HepG2 (cell line): ENCODE data around the gene SNAI3. TPM values are rescaled to one million over a fixed set of nuclear protein-coding genes. Genes with fewer than 3 reads are reported as not detected.

ENCODE experiments used
- ARNT2 ChIP-seq: sonication (generic); formaldehyde crosslinking; IDR thresholded peaks from 2 replicates; pipeline ENCODE4 v1.8.0; 2022; ENCODE audit warnings: mild to moderate bottlenecking, low read depth, missing genetic modification reagents, moderate library complexity
- GATA4 ChIP-seq: sonication (generic); IDR thresholded peaks from 2 replicates; pipeline ENCODE4 v1.6.1; 2016; ENCODE audit warnings: antibody characterized with exemption, low read depth, borderline replicate concordance
- MEIS1 ChIP-seq: sonication (generic); formaldehyde crosslinking; IDR thresholded peaks from 2 replicates; pipeline ENCODE4 v1.9.0; 2021; ENCODE audit warnings: mild to moderate bottlenecking, missing genetic modification reagents, moderate library complexity, borderline replicate concordance
- PTBP1 ChIP-seq: fragments of 200-400 bp; formaldehyde crosslinking; IDR thresholded peaks from 2 replicates; pipeline ENCODE4 v1.6.1; 2018; ENCODE audit warnings: low read length, low read depth; ENCODE audit not compliant: poor library complexity, severe bottlenecking
- TBX2 ChIP-seq: sonication (generic); formaldehyde crosslinking; IDR thresholded peaks from 2 replicates; pipeline ENCODE4 v1.5.0; 2020; ENCODE audit warnings: missing genetic modification reagents, mild to moderate bottlenecking, borderline replicate concordance
- TOPORS ChIP-seq: sonication (generic); formaldehyde crosslinking; IDR thresholded peaks from 2 replicates; pipeline ENCODE4 v1.8.0; 2023; ENCODE audit warnings: mild to moderate bottlenecking, missing genetic modification reagents
- ZBTB7B ChIP-seq: sonication (generic); formaldehyde crosslinking; IDR thresholded peaks from 2 replicates; pipeline ENCODE4 v1.4.0; 2020; ENCODE audit warnings: missing genetic modification reagents
- ZFP1 ChIP-seq: IDR thresholded peaks from 2 replicates; pipeline ENCODE4 v1.6.1; 2016
- ZNF503 ChIP-seq: sonication (generic); formaldehyde crosslinking; IDR thresholded peaks from 2 replicates; pipeline ENCODE4 v1.4.0; 2020; ENCODE audit warnings: missing genetic modification reagents
- polyA plus RNA-seq, 8 experiments: library from polyadenylated mRNA; depleted of rRNA in 3 of 8; stranded (reverse) in 7 of 8; unstranded in 1 of 8; fragments of >200 nt; fragmentation: Illumina TruSeq in 4 of 8; extraction: Trizol in 4 of 8; gene quantifications; 2 replicates each; pipeline versions ENCODE4 v1.2.1 to v1.2.3, GENCODE V29; 2011 to 2016; ENCODE audit warnings: low read depth in 4 of 8, missing spikeins in 1 of 8, mixed read lengths in 1 of 8; ENCODE audit not compliant: insufficient read depth in 1 of 8
- total RNA-seq, 5 experiments: library from RNA; depleted of rRNA; stranded (reverse); fragments of >200 nt; fragmentation: Illumina TruSeq; extraction: Trizol; gene quantifications; 2 replicates each; pipeline ENCODE4 v1.2.3, GENCODE V29; 2016; ENCODE audit warnings: low read depth in 1 of 5
- TF ChIP-seq, protein P1 (sequence below): sonication (generic); formaldehyde crosslinking; IDR thresholded peaks from 2 replicates; pipeline ENCODE4 v1.5.0; 2020; ENCODE audit warnings: missing genetic modification reagents
- TF ChIP-seq, protein P2 (sequence below): sonication (generic); formaldehyde crosslinking; IDR thresholded peaks from 2 replicates; pipeline ENCODE4 v1.8.0; 2022; ENCODE audit warnings: mild to moderate bottlenecking, missing genetic modification reagents, moderate library complexity
- TF ChIP-seq, protein P3 (sequence below): sonication (generic); formaldehyde crosslinking; IDR thresholded peaks from 2 replicates; pipeline ENCODE4 v1.5.0; 2020; ENCODE audit warnings: mild to moderate bottlenecking, missing genetic modification reagents
- TF ChIP-seq, protein P4 (sequence below): sonication (generic); formaldehyde crosslinking; IDR thresholded peaks from 2 replicates; pipeline ENCODE4 v1.4.0; 2020; ENCODE audit warnings: missing genetic modification reagents, borderline replicate concordance
- TF ChIP-seq, protein P5 (sequence below): IDR thresholded peaks from 2 replicates; pipeline ENCODE4 v1.6.1; 2016; ENCODE audit warnings: control low read depth

The SNAI3 gene
- total and polyA plus RNA-seq, 2 of the 13 experiments (the other 11 are each of a cell fraction or from before 2014, with no cell fraction given): 0.09 to 0.18 TPM

- TF ChIP-seq, protein P1, sequence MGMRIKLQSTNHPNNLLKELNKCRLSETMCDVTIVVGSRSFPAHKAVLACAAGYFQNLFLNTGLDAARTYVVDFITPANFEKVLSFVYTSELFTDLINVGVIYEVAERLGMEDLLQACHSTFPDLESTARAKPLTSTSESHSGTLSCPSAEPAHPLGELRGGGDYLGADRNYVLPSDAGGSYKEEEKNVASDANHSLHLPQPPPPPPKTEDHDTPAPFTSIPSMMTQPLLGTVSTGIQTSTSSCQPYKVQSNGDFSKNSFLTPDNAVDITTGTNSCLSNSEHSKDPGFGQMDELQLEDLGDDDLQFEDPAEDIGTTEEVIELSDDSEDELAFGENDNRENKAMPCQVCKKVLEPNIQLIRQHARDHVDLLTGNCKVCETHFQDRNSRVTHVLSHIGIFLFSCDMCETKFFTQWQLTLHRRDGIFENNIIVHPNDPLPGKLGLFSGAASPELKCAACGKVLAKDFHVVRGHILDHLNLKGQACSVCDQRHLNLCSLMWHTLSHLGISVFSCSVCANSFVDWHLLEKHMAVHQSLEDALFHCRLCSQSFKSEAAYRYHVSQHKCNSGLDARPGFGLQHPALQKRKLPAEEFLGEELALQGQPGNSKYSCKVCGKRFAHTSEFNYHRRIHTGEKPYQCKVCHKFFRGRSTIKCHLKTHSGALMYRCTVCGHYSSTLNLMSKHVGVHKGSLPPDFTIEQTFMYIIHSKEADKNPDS (CRISPR knock-in tag): no peak
- no peak for TF ChIP-seq ZFP1
- TF ChIP-seq, protein P2, sequence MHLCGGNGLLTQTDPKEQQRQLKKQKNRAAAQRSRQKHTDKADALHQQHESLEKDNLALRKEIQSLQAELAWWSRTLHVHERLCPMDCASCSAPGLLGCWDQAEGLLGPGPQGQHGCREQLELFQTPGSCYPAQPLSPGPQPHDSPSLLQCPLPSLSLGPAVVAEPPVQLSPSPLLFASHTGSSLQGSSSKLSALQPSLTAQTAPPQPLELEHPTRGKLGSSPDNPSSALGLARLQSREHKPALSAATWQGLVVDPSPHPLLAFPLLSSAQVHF (CRISPR knock-in tag): no peak
- TF ChIP-seq, protein P3, sequence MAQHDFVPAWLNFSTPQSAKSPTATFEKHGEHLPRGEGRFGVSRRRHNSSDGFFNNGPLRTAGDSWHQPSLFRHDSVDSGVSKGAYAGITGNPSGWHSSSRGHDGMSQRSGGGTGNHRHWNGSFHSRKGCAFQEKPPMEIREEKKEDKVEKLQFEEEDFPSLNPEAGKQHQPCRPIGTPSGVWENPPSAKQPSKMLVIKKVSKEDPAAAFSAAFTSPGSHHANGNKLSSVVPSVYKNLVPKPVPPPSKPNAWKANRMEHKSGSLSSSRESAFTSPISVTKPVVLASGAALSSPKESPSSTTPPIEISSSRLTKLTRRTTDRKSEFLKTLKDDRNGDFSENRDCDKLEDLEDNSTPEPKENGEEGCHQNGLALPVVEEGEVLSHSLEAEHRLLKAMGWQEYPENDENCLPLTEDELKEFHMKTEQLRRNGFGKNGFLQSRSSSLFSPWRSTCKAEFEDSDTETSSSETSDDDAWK (CRISPR knock-in tag): no peak
- peak; percentile 3; the same call in 1 of the 2 replicates for TF ChIP-seq TBX2
- TF ChIP-seq, protein P4, sequence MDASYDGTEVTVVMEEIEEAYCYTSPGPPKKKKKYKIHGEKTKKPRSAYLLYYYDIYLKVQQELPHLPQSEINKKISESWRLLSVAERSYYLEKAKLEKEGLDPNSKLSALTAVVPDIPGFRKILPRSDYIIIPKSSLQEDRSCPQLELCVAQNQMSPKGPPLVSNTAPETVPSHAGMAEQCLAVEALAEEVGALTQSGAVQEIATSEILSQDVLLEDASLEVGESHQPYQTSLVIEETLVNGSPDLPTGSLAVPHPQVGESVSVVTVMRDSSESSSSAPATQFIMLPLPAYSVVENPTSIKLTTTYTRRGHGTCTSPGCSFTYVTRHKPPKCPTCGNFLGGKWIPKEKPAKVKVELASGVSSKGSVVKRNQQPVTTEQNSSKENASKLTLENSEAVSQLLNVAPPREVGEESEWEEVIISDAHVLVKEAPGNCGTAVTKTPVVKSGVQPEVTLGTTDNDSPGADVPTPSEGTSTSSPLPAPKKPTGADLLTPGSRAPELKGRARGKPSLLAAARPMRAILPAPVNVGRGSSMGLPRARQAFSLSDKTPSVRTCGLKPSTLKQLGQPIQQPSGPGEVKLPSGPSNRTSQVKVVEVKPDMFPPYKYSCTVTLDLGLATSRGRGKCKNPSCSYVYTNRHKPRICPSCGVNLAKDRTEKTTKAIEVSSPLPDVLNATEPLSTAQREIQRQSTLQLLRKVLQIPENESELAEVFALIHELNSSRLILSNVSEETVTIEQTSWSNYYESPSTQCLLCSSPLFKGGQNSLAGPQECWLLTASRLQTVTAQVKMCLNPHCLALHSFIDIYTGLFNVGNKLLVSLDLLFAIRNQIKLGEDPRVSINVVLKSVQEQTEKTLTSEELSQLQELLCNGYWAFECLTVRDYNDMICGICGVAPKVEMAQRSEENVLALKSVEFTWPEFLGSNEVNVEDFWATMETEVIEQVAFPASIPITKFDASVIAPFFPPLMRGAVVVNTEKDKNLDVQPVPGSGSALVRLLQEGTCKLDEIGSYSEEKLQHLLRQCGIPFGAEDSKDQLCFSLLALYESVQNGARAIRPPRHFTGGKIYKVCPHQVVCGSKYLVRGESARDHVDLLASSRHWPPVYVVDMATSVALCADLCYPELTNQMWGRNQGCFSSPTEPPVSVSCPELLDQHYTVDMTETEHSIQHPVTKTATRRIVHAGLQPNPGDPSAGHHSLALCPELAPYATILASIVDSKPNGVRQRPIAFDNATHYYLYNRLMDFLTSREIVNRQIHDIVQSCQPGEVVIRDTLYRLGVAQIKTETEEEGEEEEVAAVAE: no peak
- TF ChIP-seq GATA4: no peak
- TF ChIP-seq, protein P5, sequence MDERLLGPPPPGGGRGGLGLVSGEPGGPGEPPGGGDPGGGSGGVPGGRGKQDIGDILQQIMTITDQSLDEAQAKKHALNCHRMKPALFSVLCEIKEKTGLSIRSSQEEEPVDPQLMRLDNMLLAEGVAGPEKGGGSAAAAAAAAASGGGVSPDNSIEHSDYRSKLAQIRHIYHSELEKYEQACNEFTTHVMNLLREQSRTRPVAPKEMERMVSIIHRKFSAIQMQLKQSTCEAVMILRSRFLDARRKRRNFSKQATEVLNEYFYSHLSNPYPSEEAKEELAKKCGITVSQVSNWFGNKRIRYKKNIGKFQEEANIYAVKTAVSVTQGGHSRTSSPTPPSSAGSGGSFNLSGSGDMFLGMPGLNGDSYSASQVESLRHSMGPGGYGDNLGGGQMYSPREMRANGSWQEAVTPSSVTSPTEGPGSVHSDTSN: no peak
- TF ChIP-seq PTBP1: no peak
- TF ChIP-seq ZNF503 (CRISPR knock-in tag): no peak
- TF ChIP-seq TOPORS (CRISPR knock-in tag): no peak
- peak; percentile 59; the same call in 1 of the 2 replicates for TF ChIP-seq MEIS1 (CRISPR knock-in tag)
- peak; percentile 41 for TF ChIP-seq ZBTB7B (CRISPR knock-in tag)
- 0 out of 2 replicates have a peak, but pooled peaks have one; percentile 41 for TF ChIP-seq ARNT2 (CRISPR knock-in tag)
Observed at GRCh38 chr16:88639231-88640038, 46.9 kb downstream of the SNAI3 start (continued).
